Adrenal gland (tissue), 12 donors: Measurements from ENCODE around the gene ZYG11B. TPM values are rescaled to one million over a fixed set of nuclear protein-coding genes. Genes with fewer than 3 reads are reported as not detected.

Experiments
- DNase-seq, 7 donors: peaks; one replicate each; pipeline ENCODE4 v3.0.0-alpha.2; 2019 to 2020
- H3K27ac ChIP-seq, 5 donors: fragments of 200-600 bp; sonication (generic) in 4 of 5; 1 replicate in 3 of 5; 2 replicates in 2 of 5; pipeline versions ENCODE4 v1.5.1 to v1.8.0; 2016 to 2020; ENCODE audit warnings: mild to moderate bottlenecking in 1 of 5
- H3K27me3 ChIP-seq: fragments of 200-600 bp; 2 replicates; pipeline ENCODE4 v1.8.0; 2021
- H3K36me3 ChIP-seq, 2 donors: fragments of 200-600 bp; replicated peaks in 1 of 2; 1 replicate in 1 of 2; 2 replicates in 1 of 2; pipeline versions ENCODE4 v1.5.1 to v1.8.0; 2018 to 2022
- H3K4me1 ChIP-seq, 2 donors: fragments of 200-600 bp; replicated peaks in 1 of 2; 1 replicate in 1 of 2; 2 replicates in 1 of 2; pipeline versions ENCODE4 v1.5.1 to v1.8.0; 2018 to 2021
- H3K4me3 ChIP-seq, 4 donors: fragments of 200-600 bp; sonication (generic) in 3 of 4; one replicate each; pipeline ENCODE4 v1.5.1; 2016 to 2018
- H3K9me3 ChIP-seq, 3 donors: fragments of 200-600 bp; sonication (generic) in 1 of 3; replicated peaks in 1 of 3; 1 replicate in 2 of 3; 2 replicates in 1 of 3; pipeline versions ENCODE4 v1.5.1 to v1.8.0; 2016 to 2021
- CTCF ChIP-seq, 6 experiments: fragments of 450-650 bp in 4 of 6; fragments of 200-600 bp in 2 of 6; sonication (generic) in 1 of 6; IDR thresholded peaks; 1 replicate in 5 of 6; 2 replicates in 1 of 6; pipeline versions ENCODE4 v1.5.1 to v1.8.0; 2016 to 2021; ENCODE audit warnings: antibody characterized with exemption in 6 of 6, mild to moderate bottlenecking in 2 of 6, moderate library complexity in 1 of 6
- POLR2A ChIP-seq, 2 donors: fragments of 450-650 bp; IDR thresholded peaks; one replicate each; pipeline ENCODE4 v1.6.1; 2017; ENCODE audit warnings: antibody characterized with exemption in 2 of 2, mild to moderate bottlenecking in 2 of 2, moderate library complexity in 1 of 2
- WGBS, 4 donors: extraction: QIAGEN DNeasy Blood & Tissue Kit in 2 of 4; methylation state at CpG; one replicate each; pipeline versions ENCODE4 v1.1.5 to v1.1.7; 2013 to 2017; 5-methylcytosine and 5-hydroxymethylcytosine counted together
- intact Hi-C, 2 donors: fragments of 100-400 bp; cut with DNase I; formaldehyde crosslinking; loops; one replicate each; pipeline versions ENCODE4 v1.14.1 to v1.15.0; 2022 to 2023
- polyA plus RNA-seq, 3 donors: library from polyadenylated mRNA; stranded (reverse); fragments of 200-250 nt in 2 of 3; fragments of 350-450 nt in 1 of 3; fragmentation: Illumina TruSeq in 1 of 3; extraction: RNeasy Lipid Tissue Mini Kit (QIAGEN cat#74804) in 1 of 3; gene quantifications; one replicate each; pipeline ENCODE4 v1.2.3, GENCODE V29; 2013 to 2014
- total RNA-seq, 9 donors: library from RNA; depleted of rRNA in 4 of 9; stranded (reverse); fragments of >200 nt in 4 of 9; fragments of 120-200 nt in 1 of 9; fragmentation: NEBNext Ultra II Directional in 1 of 9; extraction: Animal tissue kit (Norgen Biotek cat#: 25700) in 1 of 9; gene quantifications; one replicate each; pipeline versions ENCODE4 v1.1.0 to v1.2.4, GENCODE V29; 2013 to 2023
- donor health status: healthy with polysubstance abuse.
- donor health status: Bipolar disorder and iron deficiency.
- donor health status: DM: yes; HTN: yes; CAD: no.
- donor health status: DM: no; HTN: no; CAD: no.
- donor health status: DM: no; HTN: no; CAD: no.
- donor health status: DM: yes; HTN: yes; CAD: no.

Gene ZYG11B
- total and polyA plus RNA-seq, 12 donors, result 4.5 to 63.5 (median 38.8) TPM

GRCh38 chr1:52679498-52679897, 46.8 kb upstream of the ZYG11B start:
- TF ChIP-seq CTCF (IDR thresholded peaks at IDR 0.05), result no peak
- TF ChIP-seq POLR2A (IDR thresholded peaks at IDR 0.05), result no peak
- 90 to 97% (median 94%) methylated on average over 5 of the region's 5 CpGs for WGBS, 4 donors
- Histone ChIP-seq H3K9me3 (no peaks in the 10 kb centered on the region), H3K4me1 (peaks cover 0 to 18% of the 10 kb centered on the region in 2 donors), H3K36me3 (no peaks in the 10 kb centered on the region), H3K4me3 (no peak overlapping the region), H3K27me3 (no peaks in the 10 kb centered on the region), H3K27ac (no peak overlapping the region)
- DNase-seq, result no peak
- intact Hi-C loops, result no loop called here

- 82 to 90% (median 84%) methylated on average over 3 of the region's 3 CpGs for WGBS, 4 donors
- peaks cover 0 to 18% of the 10 kb centered on the region in 2 donors for H3K4me1 ChIP-seq
- intact Hi-C loops, result loop anchor here (10.0 kb wide), 2 partner anchors 246 to 276 kb away; partner anchors contain the start of genes ORC1 (in 1 of the 2) and PRPF38A (in 1 of the 2)
- H3K36me3 ChIP-seq, result no peaks in the 10 kb centered on the region
- TF ChIP-seq POLR2A (IDR thresholded peaks at IDR 0.05) (no peak), CTCF (IDR thresholded peaks at IDR 0.05) (no peak)
- H3K27me3 ChIP-seq, result no peaks in the 10 kb centered on the region
- no peak for DNase-seq
- no peaks in the 10 kb centered on the region for H3K9me3 ChIP-seq
- H3K4me3 ChIP-seq, result no peak overlapping the region
- no peak overlapping the region for H3K27ac ChIP-seq
These were observed 45.9 kb upstream of the ZYG11B start for GRCh38 chr1:52680353-52680752.

GRCh38 chr1:52681136-52681535, 45.1 kb upstream of the ZYG11B start:
- Histone ChIP-seq H3K9me3 (no peaks in the 10 kb centered on the region), H3K4me3 (no peak overlapping the region), H3K36me3 (no peaks in the 10 kb centered on the region), H3K4me1 (peaks cover 0 to 17% of the 10 kb centered on the region in 2 donors), H3K27ac (no peak overlapping the region), H3K27me3 (no peaks in the 10 kb centered on the region)
- no peak for DNase-seq
- no peak for TF ChIP-seq CTCF (IDR thresholded peaks at IDR 0.05)
- no peak for TF ChIP-seq POLR2A (IDR thresholded peaks at IDR 0.05)
- intact Hi-C loops, result loop anchor here (10.0 kb wide), 2 partner anchors 246 to 276 kb away; partner anchors contain the start of genes ORC1 (in 1 of the 2) and PRPF38A (in 1 of the 2)
- WGBS, 4 donors, result 83 to 86% (median 84%) methylated on average over 4 of the region's 4 CpGs

GRCh38 chr1:52683367-52683940, 42.8 kb upstream of the ZYG11B start:
- intact Hi-C loops, result loop anchor here (10.0 kb wide), 2 partner anchors 249 to 279 kb away; partner anchors contain the start of genes ORC1 (in 1 of the 2) and PRPF38A (in 1 of the 2)
- 90 to 97% (median 92%) methylated on average over 4 of the region's 4 CpGs for WGBS, 4 donors

More at GRCh38 chr1:52683367-52683940, 42.8 kb upstream of the ZYG11B start:
- no peak for DNase-seq
- no peak overlapping the region for H3K27ac ChIP-seq
- H3K36me3 ChIP-seq, result peaks cover 0 to 14% of the 10 kb centered on the region in 2 donors
- no peaks in the 10 kb centered on the region for H3K27me3 ChIP-seq
- H3K4me3 ChIP-seq, result no peak overlapping the region
- no peaks in the 10 kb centered on the region for H3K4me1 ChIP-seq
- no peaks in the 10 kb centered on the region for H3K9me3 ChIP-seq
- TF ChIP-seq POLR2A (IDR thresholded peaks at IDR 0.05) (no peak), CTCF (IDR thresholded peaks at IDR 0.05) (no peak)
